AG08395 (cell line): ENCODE results near the gene PRM1.

Experiments used
- DNase-seq: peaks from one replicate; pipeline ENCODE4 v3.0.0; 2012; ENCODE audit warnings: mixed read lengths, low spot score

The PRM1 gene

DNA sequence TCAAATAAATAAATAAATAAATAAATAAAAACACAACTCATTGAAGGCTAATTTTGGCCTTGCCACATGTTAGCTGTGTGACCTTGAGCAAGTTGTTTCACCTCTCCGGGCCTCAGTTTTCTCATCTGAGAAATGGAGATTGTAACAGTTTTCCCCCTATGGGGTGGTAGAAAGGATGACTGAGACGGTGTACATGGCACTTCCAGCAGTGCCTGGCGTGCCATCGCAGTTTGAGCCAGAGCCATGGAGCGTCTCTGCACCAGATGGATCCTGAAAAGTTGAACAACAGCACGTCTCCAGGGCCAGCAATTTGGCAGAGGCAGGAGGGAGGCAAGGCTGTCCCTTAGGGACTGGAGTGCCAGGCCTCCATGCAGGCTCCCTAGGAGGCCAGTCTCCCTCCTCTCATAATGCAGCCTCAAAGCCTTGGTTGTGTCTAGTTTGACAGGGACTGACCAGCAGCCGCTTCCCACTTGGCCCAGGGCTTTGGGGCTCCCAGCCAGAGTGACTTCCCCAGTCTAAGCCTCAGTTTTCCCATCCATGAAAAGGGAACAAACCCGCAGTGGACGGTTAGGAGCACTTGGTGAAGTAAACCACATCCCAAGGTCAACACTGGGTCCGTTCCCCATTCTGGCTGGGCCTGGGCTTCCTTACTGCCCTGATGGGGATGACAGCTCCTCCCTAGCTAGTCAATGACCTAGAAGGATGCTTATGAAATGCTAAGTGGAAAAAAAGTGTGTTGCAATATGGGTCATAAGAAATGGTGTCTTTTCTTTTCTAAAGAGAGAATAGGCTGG is 44.5 kb downstream of the PRM1 start:
- no peak for DNase-seq

DNA sequence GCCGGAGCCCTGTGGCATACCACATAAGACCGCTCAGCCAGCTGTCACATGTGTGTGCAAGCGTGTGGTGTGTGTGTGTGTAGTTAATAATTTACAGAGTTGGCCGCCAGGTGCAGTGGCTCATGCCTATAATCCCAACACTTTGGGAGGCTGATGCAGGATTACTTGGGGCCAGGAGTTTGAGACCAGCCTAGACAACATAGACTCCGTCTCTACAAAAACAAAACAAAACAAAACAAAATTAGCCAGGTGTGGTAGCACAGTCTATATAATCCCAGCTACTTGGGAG is 45.5 kb downstream of the PRM1 start:
- DNase-seq: no peak

DNA sequence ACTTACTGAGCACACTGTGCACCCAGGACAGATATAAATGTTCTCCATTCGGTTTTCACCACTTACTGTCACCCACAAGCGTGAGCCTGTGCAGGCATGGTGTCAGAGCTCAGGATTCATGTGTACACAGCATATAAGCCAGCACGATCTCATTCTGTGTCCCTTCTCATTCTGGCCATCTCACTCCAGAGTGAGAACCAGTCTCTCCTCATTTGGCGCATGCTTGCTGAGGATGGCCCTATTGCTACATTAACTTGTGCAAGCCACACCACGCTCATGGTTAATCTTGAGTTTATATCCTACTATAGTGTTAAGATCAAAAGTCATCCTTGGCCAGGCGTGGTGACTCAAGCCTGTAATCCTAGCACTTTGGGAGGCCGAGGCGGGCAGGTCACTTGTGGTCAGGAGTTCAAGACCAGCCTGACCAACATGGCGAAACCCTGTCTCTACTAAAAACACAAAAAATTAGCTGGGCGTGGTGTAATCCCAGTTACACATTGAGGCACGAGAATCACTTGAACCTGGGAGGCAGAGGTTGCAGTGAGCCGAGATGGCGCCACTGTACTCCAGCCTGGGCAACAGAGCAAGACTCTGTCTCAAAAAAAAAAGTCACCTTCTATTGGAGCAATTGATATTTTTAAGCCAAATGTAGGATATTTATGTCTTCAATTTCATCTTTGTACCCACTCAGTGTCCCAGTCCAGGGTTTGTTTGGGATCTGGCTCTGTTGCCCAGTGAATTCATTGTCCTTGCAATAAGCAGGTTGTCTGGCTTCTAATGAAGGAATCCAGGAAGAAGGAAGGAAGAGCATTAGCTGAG is 46.0 kb downstream of the PRM1 start:
- no peak for DNase-seq

DNA sequence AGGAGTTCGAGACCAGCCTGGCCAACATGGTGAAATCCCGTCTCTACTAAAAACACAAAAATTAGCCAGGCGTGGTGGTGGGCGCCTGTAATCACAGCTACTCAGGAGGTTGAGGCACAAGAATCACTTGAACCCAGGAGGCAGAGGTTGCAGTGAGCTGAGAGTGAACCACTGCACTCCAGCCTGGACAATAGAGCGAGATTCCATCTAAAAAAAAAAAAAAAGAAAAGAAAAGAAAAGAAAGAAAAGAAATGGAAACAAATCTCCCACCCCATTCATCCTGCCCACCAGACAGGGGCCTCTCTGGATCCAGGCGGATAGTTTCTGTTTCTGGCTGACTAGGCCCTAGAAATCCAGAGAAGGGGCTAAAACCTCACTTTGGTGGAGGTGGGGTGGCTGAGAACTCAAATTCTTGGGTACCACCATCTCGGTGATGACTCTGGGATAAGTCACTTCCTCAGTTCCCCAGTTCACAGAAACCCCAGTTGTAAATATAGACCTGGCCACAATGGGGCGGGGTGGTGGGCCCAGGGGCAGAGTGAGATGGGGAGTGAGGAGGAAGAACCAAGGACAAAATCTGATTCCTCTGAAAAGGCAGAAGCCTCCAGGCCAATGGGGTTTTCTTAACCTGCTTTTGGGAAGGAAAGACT is 47.3 kb downstream of the PRM1 start:
- DNase-seq: no peak

DNA sequence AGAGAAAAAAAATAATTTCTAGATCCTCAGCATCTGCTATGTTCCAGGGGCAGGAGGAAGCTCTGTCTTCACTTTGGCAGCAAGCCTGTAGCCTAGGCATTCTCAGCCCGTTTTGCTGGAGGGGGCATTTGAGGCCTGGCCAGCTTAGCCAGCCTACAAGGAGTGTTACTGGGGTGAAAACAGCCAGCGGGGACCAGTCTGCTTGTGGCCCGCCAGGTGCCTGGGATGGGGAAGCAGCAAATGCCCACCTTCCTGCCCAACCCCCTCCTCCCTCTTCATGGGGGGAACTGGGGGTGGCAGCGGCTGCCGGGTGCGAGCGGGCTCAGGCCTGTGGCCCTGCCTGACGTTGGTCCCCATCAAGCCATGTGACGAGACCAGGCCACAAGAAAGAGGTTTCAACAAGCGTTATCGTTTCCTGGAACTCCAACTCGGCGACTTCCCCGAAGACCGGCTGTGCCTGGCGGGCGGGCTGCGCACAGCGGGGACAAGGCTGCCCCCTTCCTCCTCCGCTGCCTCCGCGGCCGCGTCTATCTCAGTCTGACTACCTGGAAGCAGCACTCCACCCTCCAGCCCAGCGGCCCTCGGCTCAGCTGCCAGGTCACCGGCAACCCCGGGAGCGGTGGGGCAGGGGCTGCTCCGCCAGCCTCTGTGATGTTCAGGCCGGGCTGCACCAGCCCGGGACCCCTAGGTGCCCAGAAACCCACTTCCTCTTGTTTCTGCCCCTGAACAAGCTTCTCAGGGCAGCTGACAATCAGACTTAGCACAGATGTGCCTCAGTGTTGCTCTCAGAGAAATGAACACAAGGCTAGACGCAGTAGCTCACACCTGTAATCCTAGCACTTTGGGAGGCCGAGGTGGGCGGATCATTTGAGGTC is 48.0 kb downstream of the PRM1 start:
- DNase-seq: no peak

DNA sequence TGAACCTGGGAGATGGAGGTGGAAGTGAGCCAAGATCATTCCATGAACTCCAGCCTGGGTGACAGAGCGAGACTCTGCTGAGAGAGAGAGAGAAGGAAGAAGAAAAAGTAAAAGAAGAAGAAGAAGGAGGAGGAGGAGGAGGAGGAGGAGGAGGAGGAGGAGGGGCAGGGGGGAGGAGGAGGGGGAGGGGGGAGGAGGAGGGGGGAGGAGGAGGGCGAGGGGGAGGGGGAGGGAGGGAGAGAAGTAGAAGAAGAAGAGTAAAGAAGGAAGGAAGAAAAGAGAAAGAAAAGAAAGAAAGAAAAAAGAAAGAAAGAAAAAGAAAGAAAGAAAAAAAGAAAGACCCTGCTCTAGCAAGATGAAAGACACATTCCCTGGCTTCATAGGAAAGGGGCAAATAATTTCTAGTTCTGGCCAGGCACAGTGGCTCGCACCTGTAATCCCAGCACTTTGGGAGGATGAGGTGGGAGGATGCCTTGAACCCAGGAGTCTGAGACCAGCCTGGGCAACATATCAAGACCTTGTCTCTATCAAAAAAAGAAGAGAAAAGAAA is 48.8 kb downstream of the PRM1 start:
- DNase-seq: no peak

DNA sequence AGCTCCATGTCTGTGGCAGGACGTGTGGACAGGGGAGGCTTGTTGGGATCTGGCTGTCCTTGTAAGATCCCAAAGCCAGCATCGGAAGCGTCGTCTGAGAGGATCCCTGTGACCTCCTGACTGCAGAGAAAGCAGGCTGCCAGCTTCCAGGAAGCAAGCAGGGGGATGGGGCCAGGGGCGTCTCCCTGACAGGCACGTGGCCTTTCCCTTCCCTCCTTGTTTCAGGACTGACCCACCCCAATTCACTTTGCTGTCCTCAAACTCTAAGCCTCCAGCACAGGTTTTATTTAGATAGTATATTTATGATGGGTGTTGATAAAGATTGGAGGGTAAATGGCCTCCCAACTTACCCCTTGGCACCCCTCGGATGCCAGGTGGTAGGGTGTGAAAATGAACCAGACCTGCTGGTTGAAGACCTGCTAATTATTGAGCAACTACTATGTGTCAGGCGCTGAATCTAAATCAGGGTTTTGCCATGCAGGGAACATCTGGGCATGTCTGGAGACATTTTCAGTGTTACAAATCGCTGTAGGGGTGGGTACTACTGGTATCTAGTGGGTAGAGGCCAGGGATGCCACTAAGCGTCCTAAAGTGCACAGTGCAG is 49.7 kb downstream of the PRM1 start:
- DNase-seq: no peak
